ENCODE results near the gene IRS2.

The IRS2 gene

GRCh38 chr13:109790086-109790485 lies 3.7 kb upstream of the IRS2 start:
- Histone ChIP-seq H3K4me3 (ENCODE audit: insufficient read depth, low read length, poor library complexity, severe bottlenecking) (no peak overlapping the region), H3K9me2 (replicated peaks; ENCODE audit: insufficient read depth, low read length) (no peaks in the 10 kb centered on the region), H3K9ac (ENCODE audit: low read length) (no peak overlapping the region), H3K27me3 (ENCODE audit: low read length) (no peaks in the 10 kb centered on the region), H3K27ac (ENCODE audit: low read depth, low read length) (no peak overlapping the region), H3K36me3 (ENCODE audit: low read length) (no peaks in the 10 kb centered on the region), H4K20me1 (ENCODE audit: low read depth, low read length) (no peaks in the 10 kb centered on the region), H2AFZ (ENCODE audit: low read depth, low read length, severe bottlenecking) (no peak overlapping the region), H3F3A (ENCODE audit: insufficient read depth) (no peaks in the 10 kb centered on the region), H3K4me2 (ENCODE audit: low read depth, low read length, poor library complexity, severe bottlenecking) (no peak overlapping the region), H3K79me2 (ENCODE audit: insufficient read depth, low read length) (no peaks in the 10 kb centered on the region), H3K9me3 (ENCODE audit: insufficient read depth, low read length) (no peaks in the 10 kb centered on the region)
- TF ChIP-seq EZH2phosphoT487 (conservative IDR thresholded peaks at IDR 0.05; ENCODE audit: low read length), result no peak
- TF ChIP-seq, protein P1, sequence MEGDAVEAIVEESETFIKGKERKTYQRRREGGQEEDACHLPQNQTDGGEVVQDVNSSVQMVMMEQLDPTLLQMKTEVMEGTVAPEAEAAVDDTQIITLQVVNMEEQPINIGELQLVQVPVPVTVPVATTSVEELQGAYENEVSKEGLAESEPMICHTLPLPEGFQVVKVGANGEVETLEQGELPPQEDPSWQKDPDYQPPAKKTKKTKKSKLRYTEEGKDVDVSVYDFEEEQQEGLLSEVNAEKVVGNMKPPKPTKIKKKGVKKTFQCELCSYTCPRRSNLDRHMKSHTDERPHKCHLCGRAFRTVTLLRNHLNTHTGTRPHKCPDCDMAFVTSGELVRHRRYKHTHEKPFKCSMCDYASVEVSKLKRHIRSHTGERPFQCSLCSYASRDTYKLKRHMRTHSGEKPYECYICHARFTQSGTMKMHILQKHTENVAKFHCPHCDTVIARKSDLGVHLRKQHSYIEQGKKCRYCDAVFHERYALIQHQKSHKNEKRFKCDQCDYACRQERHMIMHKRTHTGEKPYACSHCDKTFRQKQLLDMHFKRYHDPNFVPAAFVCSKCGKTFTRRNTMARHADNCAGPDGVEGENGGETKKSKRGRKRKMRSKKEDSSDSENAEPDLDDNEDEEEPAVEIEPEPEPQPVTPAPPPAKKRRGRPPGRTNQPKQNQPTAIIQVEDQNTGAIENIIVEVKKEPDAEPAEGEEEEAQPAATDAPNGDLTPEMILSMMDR (IDR thresholded peaks at IDR 0.05; ENCODE audit: insufficient read depth, low read length, poor library complexity, severe bottlenecking), result no peak

- Histone ChIP-seq H3K9me2 (replicated peaks; ENCODE audit: insufficient read depth, low read length) (no peaks in the 10 kb centered on the region), H4K20me1 (ENCODE audit: low read depth, low read length) (no peaks in the 10 kb centered on the region), H3K27ac (ENCODE audit: low read depth, low read length) (no peak overlapping the region), H2AFZ (ENCODE audit: low read depth, low read length, severe bottlenecking) (no peak overlapping the region), H3K4me2 (ENCODE audit: low read depth, low read length, poor library complexity, severe bottlenecking) (no peak overlapping the region), H3K79me2 (ENCODE audit: insufficient read depth, low read length) (no peaks in the 10 kb centered on the region), H3K9ac (ENCODE audit: low read length) (no peak overlapping the region), H3K4me3 (ENCODE audit: insufficient read depth, low read length, poor library complexity, severe bottlenecking) (no peak overlapping the region), H3F3A (ENCODE audit: insufficient read depth) (no peaks in the 10 kb centered on the region), H3K9me3 (ENCODE audit: insufficient read depth, low read length) (no peaks in the 10 kb centered on the region), H3K36me3 (ENCODE audit: low read length) (no peaks in the 10 kb centered on the region), H3K27me3 (ENCODE audit: low read length) (no peaks in the 10 kb centered on the region)
- no peak for TF ChIP-seq EZH2phosphoT487 (conservative IDR thresholded peaks at IDR 0.05; ENCODE audit: low read length)
- TF ChIP-seq, protein P1 (IDR thresholded peaks at IDR 0.05; ENCODE audit: insufficient read depth, low read length, poor library complexity, severe bottlenecking), result no peak
Measured at GRCh38 chr13:109789262-109789661, 2.9 kb upstream of the IRS2 start.

DNA sequence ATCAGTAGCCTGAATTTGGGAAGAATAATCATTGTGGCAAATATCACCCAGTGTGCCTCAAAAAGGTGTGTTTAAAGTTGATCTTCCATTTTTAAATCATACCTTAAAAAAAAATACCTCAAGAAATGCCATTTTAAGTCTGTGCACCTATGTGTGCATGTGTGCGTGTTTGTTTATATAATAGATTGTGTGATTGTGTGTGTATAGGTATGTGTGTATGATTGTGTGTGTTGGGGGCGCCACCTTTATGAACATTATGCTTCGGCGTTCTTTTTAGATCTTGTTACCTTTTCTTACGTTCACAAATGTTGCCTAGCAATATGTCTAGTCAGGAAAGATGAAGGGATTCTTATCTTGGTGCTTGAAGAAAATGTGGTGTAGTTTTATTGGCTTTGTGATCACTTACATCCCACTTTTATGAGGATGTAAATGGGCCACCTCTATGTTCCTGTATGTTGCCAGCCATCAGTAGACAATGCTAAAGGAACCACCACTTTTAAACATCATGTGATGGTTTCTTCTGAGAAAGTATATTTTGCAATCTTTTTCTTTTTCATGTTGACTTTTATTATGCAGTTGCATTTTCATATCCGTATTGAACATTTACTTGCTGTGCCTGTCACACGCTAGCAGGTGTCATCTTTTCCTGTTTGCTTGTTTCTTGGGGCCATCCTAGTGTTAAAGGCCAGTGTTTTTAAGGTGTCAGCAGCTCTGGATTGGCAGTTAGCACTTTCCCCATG lies 2.2 kb upstream of the IRS2 start:
- Histone ChIP-seq H4K20me1 (ENCODE audit: low read depth, low read length) (no peaks in the 10 kb centered on the region), H3K9me3 (ENCODE audit: insufficient read depth, low read length) (no peaks in the 10 kb centered on the region), H3K9me2 (replicated peaks; ENCODE audit: insufficient read depth, low read length) (no peaks in the 10 kb centered on the region), H2AFZ (ENCODE audit: low read depth, low read length, severe bottlenecking) (no peak overlapping the region), H3K36me3 (ENCODE audit: low read length) (no peaks in the 10 kb centered on the region), H3K4me2 (ENCODE audit: low read depth, low read length, poor library complexity, severe bottlenecking) (no peak overlapping the region), H3K27ac (ENCODE audit: low read depth, low read length) (no peak overlapping the region), H3K4me3 (ENCODE audit: insufficient read depth, low read length, poor library complexity, severe bottlenecking) (no peak overlapping the region), H3K9ac (ENCODE audit: low read length) (no peak overlapping the region), H3F3A (ENCODE audit: insufficient read depth) (no peaks in the 10 kb centered on the region), H3K79me2 (ENCODE audit: insufficient read depth, low read length) (no peaks in the 10 kb centered on the region), H3K27me3 (ENCODE audit: low read length) (no peaks in the 10 kb centered on the region)
- no peak for TF ChIP-seq EZH2phosphoT487 (conservative IDR thresholded peaks at IDR 0.05; ENCODE audit: low read length)
- TF ChIP-seq, protein P1 (IDR thresholded peaks at IDR 0.05; ENCODE audit: insufficient read depth, low read length, poor library complexity, severe bottlenecking), result no peak
